HG03432 (cell line): ENCODE data around the gene STRA8.
A peak's percentile ranks its signal among the peaks of the same experiment; 100 is the strongest.

Experiments used
- ATAC-seq: cut with Tn5 transposase; IDR thresholded peaks from one replicate; pipeline ENCODE4 v1.9.1; 2021; ENCODE audit warnings: mild to moderate bottlenecking, moderate library complexity; ENCODE audit not compliant: unreplicated experiment

Gene STRA8

DNA sequence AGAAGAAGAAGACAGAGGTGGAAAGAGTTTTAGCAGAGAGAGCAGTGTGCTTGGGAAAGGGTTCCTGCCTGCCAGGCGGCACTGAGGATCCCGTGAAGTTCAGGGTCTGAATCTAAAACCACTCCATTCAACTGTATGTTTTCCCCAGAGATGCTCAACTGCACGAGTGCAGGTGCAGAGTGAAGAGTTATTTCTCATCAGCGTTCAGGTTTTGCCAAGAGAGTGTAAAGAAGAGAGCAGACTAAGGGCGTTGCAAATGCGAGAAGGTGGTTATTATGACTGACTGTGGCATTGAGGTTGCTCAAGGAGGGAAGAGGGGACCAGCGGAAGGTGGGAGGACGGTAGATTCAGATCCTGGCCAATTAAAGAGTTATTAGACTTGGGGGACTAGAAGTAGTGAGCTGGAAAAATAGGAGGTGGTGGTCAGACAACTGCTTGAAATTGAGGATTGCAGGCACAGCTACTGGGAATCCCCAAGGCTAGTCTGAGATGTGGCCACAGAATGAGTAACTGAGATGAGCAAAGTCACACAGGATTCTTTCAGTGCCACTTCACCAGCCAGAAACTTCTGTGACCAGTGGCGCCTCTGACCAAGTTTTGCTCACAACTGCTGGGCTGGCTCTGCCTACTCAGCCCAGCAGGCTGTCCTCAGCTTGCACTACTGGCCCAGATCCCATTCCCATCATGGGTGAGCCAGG, 29.1 kb downstream of the STRA8 start:
- no peak for ATAC-seq

DNA sequence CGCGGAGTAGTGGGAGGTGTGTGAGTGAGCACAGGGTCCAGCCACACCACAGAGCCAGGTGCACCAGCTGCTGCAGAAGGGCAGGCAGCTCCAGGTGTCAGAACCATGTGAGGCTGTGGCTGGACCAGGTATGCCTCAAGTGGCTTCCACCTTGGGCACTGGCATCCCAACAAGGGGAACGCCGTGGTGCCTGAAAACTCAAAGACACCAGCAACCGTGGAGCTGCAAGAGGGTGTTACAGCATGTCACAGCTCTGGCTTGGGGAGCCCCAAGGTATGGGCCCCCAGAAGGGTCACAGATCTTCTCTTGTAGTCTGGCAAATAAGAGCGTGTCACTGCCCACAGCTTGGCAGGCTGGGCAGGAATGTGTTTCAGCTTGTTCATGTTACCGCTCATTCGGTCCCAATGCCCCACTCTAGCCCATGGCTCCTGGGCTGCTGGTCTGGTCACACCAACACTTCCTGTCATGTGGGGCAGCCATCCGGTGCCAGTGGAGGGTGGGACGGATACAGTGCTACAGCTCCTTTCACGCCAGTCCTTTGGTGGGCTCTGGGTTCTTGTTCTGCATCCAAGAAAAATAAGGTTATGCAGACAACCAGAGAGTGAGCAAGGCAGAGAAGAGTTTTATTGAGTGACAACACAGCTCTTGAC, 29.8 kb downstream of the STRA8 start:
- ATAC-seq = no peak

DNA sequence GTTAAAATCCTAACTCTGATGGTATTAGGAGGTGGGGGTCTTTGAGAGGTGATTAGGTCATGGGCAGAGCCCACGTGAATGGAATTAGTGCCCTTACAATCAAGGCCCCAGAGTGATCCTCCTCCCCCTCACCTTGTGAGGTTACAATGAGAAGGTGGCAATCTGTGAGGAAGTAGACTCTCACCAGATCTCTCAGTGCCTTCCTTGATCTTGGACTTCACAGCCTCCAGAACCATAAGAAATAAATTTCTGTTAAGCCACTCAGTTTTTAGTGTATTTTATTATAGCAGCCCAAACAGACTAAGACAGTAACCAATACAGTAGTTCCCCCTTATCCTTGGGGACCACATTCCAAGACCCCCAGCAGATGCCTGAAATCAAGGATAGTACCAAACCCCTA, 32.0 kb downstream of the STRA8 start:
- no peak for ATAC-seq

DNA sequence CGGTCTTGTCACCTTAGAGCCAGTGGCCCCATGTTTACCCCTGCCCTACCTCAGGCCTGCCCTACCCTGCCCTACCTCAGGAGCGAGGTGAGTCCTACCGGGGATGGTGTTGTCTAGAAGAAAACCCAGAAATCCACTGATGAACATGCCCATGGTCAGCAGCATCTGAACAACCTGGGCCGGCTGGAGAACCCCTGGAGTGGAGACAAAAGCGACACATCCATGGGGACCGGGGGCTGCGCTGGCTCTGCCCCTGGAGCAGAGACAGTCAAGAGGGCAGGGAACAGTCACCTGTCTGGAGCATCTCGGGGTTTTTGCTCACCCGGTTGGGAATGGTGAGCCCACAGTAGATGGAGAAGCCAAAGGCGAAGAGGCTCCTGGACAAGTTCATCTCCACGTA, 36.3 kb downstream of the STRA8 start:
- no peak for ATAC-seq

DNA sequence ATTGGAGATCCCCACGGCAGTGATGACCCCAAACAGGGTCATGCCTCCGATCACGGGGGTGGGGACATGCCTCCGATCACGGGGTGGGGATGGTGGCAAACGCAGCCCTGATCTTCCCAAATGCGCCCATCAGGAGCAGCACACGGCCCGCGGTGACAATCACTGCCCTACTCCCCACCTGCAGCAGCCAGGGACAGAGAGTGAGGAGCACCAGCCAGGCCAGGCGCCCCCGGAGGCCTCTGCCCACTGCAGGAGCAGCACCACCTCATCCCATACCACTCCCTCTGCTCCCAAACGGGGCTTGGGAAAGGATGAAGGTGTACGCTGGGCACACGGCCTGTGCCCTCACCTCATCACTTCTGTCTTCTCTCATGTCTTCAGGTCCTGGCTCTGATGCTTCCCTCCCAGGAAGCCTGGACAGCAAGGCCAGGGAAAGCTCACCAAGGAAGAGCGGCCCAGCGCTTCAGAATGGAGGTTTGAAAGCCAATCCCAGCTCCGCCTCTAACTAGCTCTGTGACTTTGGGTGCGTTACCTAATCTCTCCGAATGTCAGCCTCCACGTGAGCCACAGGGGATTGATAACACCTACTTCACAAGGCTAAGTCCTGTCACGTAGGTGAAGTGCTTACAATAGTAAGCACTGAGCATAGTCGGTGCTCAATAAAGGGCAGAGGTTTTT, 37.1 kb downstream of the STRA8 start:
- no peak for ATAC-seq

DNA sequence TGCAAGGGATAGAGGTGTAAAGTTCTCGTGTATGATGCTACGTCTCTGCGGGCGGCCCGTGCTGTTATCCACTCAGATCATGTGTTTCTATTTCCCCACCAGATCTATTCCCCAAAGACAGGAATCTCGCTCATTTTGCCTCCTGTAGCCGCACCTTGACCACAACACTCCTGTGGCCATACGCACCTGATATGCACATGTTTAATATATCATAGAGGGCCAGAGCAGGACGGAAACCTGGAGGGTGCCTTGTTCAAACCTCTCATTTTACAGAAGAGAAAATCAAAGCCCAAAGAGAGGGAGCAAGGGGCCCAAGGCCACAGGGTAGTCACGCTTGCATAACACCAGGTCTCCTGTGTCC, 37.6 kb downstream of the STRA8 start:
- no peak for ATAC-seq

DNA sequence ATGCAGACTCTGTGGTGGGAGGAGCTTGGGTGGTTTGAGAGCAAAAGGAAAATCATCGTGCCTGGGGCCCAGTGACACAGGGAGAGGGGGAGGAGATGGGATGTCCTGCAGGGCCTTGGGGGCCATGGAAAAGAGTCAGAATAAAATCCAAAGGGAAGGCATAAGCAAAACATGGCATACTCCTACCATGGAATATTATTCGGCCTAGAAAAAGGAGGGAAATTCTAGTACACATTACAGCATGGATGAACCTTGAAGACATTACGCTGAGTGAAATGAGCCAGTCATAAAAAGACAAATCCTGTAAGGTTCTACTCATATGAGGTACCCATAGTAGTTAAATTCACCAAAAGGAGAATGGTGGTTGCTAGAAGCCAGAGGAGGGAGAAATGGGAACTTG, 38.7 kb downstream of the STRA8 start:
- no peak for ATAC-seq

DNA sequence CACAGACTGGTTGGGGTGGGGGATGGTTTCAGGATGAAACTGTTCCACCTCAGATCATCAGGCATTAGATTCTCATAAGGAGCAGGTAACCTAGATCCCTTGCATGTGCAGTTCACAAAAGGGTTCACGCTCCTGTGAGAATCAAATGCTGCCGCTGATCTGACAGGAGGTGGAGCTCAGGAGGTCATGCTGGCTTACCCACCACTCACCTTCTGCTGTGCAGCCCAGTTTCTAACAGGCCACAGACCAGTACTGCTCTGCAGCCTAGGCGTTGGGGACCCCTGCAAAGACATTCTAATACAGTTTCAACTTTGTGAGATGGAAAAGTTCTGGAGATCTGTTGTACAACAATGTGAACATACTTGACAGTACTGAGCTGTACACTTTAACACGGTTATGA, 39.9 kb downstream of the STRA8 start:
- no peak for ATAC-seq

DNA sequence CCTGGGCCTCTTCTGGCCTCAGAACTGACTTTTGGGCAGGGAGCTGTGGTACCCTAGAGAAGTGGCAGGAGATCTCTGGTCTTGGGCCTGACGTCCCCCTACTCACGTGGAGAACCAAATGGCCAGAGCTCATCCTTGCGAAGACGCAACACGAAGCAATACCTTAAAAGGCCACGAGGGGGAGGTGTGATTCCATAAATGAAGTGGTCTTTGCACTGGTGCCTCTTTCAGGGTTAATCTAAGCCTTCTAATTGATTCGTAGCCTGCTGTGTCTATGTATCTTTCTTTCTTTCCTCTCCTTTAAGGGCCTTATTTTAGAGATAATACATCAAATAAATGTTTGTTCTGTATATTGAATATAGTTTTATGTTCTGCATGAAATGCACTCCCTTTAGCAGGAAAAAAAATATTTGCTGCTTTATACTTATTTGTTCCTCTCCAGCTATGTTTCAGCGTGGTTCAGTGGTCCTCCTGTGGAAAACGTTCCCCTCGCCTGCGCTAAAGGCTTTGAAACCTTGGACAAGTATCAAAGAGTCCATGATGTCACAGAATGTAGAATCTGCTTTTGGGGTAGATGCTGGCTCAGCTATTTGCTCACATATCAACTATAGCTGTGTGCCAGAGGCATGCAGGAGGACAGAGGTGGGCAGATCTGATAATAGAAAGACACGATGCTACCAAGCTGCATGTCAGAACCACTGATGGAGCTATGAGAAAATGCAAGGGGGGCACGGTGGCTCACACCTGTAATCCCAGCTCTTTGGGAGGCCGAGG, 41.0 kb downstream of the STRA8 start:
- ATAC-seq = peak; percentile 85

DNA sequence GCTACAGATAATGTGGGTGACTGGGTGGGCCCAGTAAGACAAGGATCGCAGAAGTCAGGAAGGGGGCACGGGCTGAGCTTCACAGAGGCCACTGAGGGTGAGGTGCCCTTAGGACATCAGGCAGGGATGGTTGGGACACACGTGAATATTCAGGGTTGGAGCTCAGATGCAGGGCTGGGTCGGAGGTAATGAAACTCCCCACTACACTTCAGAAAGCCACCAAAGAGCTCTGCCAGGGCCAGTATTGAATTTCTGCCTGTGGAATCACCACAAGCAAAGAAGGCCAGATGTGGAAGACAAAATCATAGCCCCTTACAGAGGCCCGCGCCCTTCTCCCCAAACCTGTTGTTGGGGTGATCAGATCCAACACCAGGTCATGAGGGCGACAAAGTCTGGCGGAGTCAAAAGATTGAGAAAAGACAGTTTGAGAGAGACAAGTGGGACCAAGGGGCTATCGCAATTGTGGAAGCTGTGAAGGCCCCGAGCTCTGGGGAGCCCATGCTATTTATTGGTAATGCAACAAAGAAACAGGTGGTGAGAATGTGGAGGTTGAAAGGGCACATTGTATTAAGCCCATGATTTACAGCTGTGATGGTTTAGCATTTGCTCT, 42.4 kb downstream of the STRA8 start:
- no peak for ATAC-seq

DNA sequence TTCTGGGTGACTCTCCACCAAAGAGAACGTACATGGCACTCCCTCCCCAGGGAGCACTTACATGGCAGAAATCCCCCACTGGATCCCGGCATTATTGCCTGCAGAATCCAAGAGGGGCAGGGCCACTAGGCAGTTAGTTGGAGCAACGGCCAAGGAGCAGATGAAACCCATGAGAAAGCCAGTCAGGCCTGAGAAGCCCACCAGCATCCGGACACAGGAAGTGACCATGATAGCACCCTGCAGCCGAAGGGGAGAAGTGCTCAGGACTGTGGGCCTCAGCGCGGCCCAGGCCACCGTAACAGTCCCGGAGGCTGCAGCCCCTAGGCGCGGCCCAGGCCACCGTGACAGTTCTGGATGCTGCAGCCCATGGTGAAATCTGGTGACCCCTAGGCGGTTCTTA, 43.5 kb downstream of the STRA8 start:
- no peak for ATAC-seq

DNA sequence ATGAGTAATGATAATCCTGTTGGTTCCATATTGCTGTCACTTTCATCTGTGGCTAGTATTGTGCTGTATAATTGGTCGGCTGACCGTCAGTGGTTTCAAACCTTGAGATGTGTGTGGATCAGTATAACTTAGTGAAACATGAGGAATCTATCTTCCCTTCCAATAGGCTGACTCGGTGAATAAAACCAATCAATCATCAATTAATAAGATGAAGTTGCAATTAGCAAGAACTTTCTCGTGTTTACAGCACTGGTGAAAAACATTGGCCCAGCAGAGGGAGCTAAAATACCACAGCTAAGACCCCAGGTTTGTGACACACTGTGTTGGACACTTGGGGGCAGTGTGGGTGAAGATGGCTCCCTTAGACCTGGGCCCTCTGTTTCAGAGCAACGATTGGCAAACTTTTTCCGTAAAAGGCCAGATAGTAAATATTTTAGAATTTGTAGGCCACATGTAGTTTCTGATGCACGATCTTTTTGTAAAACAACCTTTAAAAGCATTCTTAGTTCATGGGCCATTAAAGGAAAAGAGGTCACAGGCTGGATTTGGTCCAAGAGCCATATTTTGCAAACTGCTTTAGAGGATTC, 47.8 kb downstream of the STRA8 start:
- peak; percentile 99 for ATAC-seq

DNA sequence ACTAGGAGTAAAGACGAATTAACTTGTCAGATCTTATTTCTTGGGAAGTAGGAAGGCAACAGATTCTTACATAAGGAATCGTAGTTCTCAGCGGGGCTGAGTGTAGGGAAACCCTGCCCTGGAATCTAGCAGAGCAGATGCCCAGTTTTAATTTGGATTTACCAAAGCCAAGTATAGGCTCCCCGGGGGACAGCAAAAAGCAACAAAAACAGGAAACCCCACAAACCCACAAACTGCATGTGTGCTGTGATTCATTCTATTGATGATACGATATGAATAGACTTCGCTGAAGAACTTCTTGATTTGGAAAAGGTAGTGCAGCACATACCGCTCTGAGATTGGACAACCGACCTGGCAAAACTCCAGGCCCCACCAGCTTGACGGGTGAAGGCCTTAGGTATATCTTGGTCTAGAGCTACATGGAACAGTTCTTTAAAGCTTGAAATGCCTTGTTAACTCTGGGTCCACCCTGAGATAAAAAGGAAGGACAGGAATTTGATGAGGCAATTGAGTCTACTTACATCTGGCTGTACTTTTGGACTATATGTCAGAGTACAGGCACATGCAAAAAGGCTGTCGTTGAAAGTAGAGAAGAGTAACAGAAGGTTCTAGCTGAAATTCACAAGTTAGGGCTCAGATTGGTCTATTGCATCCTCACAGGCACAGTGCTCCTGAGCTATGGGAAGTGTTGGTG, 49.1 kb downstream of the STRA8 start:
- ATAC-seq = no peak

DNA sequence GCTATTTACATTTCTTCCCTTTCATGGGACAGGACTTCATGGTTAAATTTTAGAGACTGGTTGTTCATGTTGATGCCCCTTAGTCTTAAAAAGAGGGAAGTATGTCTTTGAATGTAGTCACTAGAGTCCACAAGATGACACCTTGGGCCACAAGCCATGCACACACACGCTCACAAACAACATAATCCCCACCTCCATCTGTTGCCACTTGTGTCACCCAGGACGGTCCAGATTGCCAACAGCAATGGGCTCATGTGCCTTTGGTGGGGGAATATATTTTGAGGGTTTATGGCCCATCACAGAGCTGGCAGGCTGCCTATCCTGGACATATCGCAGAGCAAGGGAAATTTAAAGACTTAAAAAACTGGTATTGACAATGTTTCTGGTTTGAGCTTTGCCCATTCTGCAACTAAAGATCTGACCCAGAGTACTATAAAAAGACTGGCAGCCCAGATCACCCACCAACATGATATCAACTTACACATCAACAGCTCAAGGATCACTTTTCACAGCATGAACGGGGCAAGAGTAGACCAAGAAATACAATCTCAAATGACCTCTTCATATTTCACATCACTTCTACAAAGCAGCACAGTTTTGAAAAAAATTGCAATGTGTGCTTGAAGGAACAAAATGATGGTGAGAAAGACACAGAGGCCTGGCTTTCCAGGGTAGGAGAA, 50.5 kb downstream of the STRA8 start:
- ATAC-seq = no peak

DNA sequence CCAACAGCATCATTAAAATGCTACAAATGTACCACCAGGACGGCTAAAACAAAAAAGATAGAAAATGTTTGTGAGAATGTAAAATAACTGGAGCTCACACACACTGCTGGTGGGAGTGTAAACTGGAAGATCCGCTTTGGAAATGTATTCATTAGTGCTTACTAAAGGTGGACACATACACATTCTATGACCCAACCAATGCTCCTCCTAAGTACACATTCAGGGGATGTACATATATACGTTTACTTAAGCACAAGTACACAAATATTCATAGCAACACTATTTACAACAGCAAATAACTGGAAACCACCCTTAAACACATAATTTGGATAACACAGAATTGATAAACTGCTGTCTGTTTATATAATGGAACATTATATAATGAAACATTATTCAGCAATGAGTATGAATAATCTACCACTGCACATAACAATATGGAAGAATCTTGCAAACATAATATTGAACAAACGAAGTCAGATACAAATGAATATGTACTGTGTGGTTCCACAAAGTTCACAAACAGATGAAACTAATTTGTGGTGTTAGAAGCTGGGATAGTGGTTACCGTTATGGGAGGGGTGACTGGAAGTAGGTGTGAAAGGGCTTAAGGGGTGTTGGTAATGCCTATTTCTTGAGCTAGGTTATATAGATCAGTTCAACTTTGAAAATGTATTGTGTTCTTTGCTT, 52.1 kb downstream of the STRA8 start:
- ATAC-seq = no peak

DNA sequence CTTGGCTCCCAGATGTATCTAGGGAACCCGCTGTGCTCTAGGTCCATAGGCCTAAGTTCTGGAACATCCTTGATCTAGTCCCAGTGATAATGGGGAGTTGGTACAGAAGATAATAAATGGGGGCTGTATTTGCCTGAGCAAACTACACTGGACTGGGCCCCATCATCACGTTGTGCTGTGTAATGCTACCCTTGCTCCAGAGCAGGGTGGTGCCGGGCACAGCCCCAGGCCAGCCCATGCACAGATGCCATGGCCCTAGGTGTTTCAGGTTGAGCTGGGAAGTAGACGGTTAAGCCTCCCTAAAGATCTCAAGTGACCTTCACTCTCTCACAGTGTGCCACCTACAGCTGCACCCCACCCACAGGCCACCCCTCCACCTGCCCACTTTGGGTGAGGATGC, 53.2 kb downstream of the STRA8 start:
- ATAC-seq = no peak

DNA sequence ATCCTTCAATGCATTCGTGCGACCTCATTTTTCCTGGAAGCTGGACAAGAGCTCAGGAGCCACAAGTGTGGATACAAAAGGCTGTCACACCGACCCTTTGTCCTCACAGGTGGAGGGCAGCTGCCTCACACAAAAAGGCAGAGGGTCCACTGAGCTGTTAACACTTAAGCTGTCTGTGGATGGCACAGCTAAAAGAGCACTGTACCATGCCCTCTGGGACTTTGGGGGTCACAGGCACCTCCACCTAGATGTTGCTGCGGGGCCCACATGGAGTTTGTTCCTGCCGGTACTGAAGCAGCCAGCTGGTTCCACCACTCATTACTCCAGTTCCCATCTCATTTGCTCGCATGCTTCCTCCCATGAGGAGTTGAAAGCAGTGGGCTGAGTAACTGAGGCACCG, 57.0 kb downstream of the STRA8 start:
- no peak for ATAC-seq

DNA sequence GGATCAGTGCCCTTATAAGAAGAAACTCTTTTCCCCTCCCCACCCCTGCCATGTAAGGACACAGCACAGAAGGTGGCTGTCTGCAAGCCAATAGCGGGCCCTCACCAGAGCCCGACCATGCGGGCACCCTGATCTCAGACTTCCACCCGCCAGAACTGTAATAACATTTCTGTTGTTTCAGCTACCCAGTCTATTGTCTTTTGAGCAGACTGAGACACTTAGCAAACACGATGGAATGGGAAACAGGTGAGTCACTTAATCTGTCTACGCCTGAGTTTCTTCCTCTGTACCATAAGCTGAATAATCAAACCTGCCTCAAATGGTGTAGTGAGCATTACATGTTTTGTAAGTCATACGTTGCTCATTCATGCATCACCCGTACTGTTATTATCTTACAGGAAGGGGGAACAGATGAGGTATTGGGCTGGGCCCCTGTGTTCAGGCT, 58.2 kb downstream of the STRA8 start:
- no peak for ATAC-seq

DNA sequence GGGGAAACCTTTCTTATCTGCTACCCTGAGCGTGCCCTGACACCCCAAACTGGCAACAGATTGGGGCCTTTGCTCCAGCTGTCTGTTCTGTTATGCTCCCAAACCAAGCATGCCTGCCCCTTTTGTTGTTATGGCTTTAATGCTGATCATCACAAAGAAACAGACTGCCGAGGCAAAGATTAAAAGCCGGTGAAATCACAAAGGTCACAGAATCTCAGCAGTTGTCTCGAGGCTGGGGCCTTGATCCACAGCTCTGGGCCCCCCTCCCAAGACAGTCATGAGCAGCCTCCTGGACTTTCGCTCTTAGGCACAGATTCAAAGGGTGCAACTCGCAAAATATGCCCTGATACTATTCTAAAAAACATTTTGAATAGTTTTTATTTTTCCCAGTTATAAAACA, 65.6 kb downstream of the STRA8 start:
- no peak for ATAC-seq
